22Rv1 (cell line): Measurements from ENCODE around the gene FUT2.
A peak's percentile ranks its signal among the peaks of the same experiment; 100 is the strongest.

ENCODE experiments used
- H3K27ac ChIP-seq: fragments of 450-650 bp; 2 replicates; pipeline ENCODE4 v1.5.1; 2017
- ZFX ChIP-seq: fragments of 450-650 bp; IDR thresholded peaks from 2 replicates; pipeline ENCODE4 v1.6.1; 2017; ENCODE audit warnings: antibody characterized with exemption, borderline replicate concordance
- TF ChIP-seq, protein P1 (sequence below): fragments of 450-650 bp; IDR thresholded peaks from 2 replicates; pipeline ENCODE4 v1.5.1; 2017; ENCODE audit warnings: mild to moderate bottlenecking

Gene FUT2

DNA sequence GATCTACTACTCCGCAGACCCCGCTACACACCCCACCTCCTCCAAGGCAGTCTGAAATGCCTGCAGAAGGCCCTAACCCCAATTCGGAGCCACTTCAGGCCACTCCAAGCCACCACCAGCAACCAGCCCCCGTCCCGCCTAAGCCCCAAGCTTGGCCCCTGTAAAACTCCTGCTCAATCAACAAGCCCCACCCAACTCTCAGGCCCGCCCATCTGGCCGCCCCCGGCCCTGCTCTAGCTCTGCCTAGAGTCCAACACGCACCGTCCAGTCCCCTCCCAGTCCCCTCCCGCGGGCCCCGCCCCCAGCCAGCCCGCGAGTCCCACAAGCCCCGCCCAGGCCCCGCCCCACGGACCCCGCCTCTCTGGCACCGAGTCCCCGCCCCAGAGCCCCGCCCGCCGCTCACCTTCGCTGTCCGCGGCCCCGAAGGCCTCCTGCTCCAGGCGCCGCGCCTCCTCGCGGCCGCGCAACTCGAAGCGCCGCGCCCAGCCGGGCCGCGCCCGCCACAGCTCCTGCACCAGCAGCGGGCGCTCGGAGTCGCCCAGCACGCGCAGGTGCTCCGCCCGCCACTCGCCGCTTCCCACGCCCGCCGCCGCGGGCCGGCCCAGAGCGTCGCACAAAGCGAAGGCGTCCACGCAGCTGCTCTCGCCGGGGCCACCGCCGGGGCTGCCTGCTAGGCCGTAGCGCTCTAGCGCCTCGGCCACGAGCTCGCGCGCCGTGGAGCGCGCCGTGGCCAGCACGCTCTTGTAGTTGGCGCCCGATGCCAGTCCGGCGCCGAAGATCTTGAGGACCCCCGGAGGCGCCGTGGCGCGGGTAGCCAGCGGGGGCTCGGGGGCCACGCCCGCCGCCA is 43.0 kb downstream of the FUT2 start:
- H3K27ac ChIP-seq: peak overlapping the region; percentile 82
- TF ChIP-seq ZFX: no peak
- TF ChIP-seq, protein P1, sequence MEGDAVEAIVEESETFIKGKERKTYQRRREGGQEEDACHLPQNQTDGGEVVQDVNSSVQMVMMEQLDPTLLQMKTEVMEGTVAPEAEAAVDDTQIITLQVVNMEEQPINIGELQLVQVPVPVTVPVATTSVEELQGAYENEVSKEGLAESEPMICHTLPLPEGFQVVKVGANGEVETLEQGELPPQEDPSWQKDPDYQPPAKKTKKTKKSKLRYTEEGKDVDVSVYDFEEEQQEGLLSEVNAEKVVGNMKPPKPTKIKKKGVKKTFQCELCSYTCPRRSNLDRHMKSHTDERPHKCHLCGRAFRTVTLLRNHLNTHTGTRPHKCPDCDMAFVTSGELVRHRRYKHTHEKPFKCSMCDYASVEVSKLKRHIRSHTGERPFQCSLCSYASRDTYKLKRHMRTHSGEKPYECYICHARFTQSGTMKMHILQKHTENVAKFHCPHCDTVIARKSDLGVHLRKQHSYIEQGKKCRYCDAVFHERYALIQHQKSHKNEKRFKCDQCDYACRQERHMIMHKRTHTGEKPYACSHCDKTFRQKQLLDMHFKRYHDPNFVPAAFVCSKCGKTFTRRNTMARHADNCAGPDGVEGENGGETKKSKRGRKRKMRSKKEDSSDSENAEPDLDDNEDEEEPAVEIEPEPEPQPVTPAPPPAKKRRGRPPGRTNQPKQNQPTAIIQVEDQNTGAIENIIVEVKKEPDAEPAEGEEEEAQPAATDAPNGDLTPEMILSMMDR: peak; percentile 82

DNA sequence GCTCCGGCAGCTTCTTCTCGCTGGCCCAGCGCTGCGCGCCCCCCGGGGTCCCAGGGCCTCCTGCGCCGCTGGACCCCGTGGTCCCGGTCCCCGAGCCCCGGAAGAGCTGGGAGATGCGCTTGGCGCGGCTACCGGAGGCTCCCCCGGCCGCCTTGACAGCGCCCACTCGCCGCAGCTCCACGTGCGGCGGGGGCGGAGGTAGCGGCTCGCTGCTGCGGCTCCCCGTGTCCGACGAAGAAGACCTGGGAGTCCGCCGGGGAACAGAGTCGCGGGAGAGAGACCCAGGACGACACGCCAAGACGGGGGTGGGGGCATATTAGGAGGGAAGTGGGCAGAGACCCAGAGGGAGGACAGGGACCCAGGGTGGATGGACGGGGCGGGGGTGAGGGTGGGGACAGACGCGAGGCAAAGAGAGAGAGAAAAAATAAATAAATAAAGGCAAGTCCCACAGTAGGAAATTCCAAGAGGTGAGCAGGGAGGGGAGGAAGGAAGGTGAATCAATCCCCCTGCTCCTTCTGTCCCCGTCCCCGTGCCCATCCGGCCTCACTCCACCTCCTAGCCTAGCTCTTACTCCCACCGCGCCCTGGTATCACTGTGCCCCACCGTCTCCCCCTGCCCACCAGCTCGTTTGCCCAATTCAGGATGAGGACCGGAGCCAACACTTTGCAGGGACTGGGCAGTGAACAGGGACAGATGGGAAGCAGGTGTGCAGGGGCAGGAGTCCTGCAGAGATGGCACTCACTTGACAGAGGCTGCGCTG is 43.8 kb downstream of the FUT2 start:
- no peak for TF ChIP-seq ZFX
- TF ChIP-seq, protein P1: no peak

DNA sequence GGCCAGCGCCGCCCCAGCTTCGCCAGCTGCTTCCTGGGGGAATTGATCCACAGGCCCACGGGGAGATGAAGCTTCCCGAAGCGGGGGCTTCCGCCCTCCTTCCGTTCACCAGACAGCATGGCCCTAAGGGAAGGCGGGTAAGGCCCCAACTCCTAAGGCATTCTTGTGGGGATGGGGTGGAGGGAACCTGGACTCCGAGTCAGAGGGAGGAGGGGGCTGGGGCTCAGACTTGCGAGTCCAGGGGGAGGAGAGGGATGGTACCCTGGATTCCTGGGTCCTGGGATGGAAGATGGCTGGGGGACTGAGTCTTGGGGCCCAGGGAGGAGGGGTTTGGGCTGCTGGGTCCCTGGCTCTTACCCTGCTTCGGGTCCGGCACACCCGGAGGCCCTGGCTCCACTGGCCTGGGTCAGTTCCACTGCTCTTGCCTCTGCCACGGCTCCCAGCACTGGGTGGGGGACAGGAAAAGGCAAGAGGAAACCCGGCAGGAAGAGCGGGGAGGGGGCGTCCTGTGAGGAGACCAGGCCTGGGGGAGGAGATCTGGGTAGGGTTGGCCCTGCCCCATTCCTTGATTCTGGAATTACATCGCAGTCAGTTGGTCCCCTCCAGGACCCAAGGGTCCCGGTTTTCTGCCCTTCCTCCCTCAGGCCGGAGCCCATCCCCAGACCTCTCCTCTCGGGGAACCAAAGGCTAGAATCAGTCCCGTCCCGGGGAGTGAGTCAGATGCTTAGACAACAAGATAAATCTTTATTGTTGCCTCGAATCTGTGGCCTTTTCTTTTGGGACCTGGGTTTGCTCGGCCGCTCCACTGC is 44.6 kb downstream of the FUT2 start, which contains the start of gene RASIP1:
Gene RASIP1, minus strand, starts transcription at position 447 of the 809 bp plus-strand sequence. Its CDS starts 328 bp downstream, at position 119.
- TF ChIP-seq, protein P1: no peak
- TF ChIP-seq ZFX: no peak
- peak within 1 kb of the TSS; percentile 82 for H3K27ac ChIP-seq

More for the DNA sequence above, 43.8 kb downstream of the FUT2 start:
- H3K27ac ChIP-seq: peak overlapping the region; percentile 82

DNA sequence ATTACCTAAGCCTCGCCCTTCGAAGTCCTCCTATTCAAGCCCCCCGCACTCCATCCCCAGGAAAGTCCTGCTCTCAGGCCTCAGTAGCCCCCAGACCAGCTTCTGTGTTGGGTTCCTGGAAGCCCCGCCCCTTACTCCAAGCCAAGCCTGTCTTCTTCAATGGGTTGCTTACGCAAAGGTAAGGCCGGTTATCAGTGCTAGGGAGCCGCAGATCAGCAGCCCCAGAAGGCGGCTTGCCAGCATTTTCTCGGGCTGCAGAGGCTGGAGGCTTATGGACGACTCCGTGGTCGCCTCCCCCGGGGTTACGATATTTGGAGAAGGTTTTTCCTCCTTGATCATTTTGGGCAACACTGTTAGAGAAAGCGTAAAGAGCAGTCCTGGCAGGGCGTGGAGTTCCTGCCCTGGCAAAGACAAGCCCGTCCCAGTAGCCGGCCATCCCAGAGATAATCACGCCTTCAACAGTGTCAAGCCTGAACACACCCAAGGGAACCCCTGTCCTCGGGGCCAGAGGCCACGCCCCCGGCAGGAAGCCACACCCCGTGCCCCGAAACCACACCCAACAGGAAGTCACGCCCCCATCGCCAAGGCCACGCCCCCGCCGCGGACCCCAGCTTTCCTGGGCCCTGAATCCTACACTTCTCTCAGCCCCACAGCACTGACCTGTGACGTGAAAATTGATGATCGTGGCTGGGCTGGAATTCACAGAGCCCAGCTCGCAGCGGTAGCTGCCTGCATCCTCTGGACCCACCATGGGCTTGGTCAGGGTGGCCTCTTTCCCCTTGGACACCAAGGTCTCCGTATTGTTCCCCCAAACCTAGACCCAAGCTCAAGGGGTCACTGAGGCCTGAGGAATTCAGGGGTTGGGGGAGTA is 45.6 kb downstream of the FUT2 start:
- TF ChIP-seq, protein P1: no peak
- no peak for TF ChIP-seq ZFX
- peak overlapping the region; percentile 64 for H3K27ac ChIP-seq

DNA sequence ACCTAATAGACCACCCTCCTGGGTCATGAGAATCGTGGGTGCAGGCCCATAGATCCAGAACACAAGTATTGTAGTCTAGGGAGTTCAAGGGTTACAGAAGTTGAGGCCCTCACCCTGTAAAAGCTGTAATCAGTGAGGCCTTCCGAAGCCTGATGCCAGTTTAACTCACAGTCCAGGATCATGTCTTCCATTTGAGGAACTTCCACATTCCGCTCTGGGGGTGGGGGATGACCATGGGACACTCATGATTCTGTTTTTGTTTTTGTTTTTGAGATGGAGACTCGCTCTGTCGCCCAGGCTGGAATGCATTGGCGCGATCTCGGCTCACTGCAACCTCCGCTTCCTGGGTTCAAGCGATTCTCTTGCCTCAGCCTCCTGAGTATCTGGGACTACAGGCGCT is 46.3 kb downstream of the FUT2 start:
- TF ChIP-seq, protein P1: no peak
- TF ChIP-seq ZFX: no peak
- H3K27ac ChIP-seq: peak overlapping the region; percentile 64; the same call in 1 of the 2 replicates

DNA sequence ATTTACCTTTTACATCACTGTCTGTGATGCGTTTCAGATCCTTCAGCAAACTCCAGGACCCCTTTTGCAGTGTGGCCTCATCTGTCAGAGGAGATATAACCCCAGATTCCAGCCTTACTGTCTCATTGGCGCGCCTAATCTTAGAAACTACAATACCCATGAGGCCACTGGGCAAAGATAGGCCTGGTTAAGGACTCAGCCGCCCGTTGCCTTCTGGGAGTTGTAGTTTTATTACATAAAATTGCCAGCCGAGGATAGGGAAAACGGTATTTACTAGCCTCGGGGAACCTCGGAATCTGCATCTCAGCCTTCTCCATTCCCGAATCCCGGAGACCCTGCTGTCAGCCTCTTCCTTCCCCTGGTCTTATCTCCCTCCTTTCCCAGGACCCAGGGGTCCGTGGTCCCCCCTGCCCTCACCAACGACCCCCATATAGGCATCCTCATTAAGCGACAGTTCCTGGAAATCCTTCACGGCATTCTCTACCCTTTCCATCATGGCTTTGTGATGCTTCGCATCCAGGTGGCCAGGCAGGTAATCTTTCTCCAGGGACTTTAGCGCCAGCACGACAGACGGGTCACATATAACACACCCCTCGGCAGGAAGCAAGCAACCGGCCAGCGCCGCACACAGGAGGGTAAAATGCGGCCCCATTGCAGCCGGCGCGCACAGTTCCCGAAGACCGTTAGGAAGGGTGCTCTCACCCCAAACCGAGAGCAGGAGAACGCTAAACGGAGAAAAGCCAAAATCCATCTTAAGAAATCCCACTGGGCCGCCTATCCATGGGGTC is 49.6 kb downstream of the FUT2 start:
- TF ChIP-seq, protein P1: no peak
- TF ChIP-seq ZFX: no peak
- peak overlapping the region; percentile 37 for H3K27ac ChIP-seq
